ENCODE data around the gene PLAAT2.

GRCh38 chr11:63609971-63610580 is 46.9 kb upstream of the PLAAT2 start:
- TF ChIP-seq CTCF (IDR thresholded peaks at IDR 0.05) (no peak), POLR2A (IDR thresholded peaks at IDR 0.05) (no peak)
